Suprapubic skin (tissue), 4 donors: ENCODE measurements around the gene RASD1. TPM values are rescaled to one million over a fixed set of nuclear protein-coding genes. Genes with fewer than 3 reads are reported as not detected.
"Not testable (repeated sequence)": the region's sequence is repeated elsewhere in the genome, so short reads cannot be mapped to it uniquely, and the experiment has no call there.

ENCODE experiments used
- DNase-seq, 2 donors: peaks; one replicate each; pipeline ENCODE4 v3.0.0-alpha.2; 2019; ENCODE audit warnings: low spot score in 2 of 2
- H3K27ac ChIP-seq: fragments of 200-600 bp; sonication (generic); one replicate; pipeline ENCODE4 v1.5.1; 2019
- H3K27me3 ChIP-seq: fragments of 200-600 bp; sonication (generic); one replicate; pipeline ENCODE4 v1.5.1; 2019
- H3K36me3 ChIP-seq: fragments of 200-600 bp; sonication (generic); one replicate; pipeline ENCODE4 v1.5.1; 2019
- H3K4me1 ChIP-seq: fragments of 200-600 bp; sonication (generic); one replicate; pipeline ENCODE4 v1.5.1; 2019
- H3K4me3 ChIP-seq: fragments of 200-600 bp; sonication (generic); one replicate; pipeline ENCODE4 v1.5.1; 2019; ENCODE audit warnings: mild to moderate bottlenecking
- H3K9me3 ChIP-seq: fragments of 200-600 bp; sonication (generic); one replicate; pipeline ENCODE4 v1.5.1; 2019
- CTCF ChIP-seq, 2 donors: fragments of 200-600 bp in 1 of 2; fragments of 450-650 bp in 1 of 2; sonication (generic) in 1 of 2; IDR thresholded peaks; one replicate each; pipeline ENCODE4 v1.5.1; 2016 to 2019; ENCODE audit warnings: antibody characterized with exemption in 2 of 2, mild to moderate bottlenecking in 1 of 2, moderate library complexity in 1 of 2
- EP300 ChIP-seq: sonication (generic); formaldehyde crosslinking; IDR thresholded peaks from one replicate; pipeline ENCODE4 v1.6.1; 2017; ENCODE audit warnings: antibody characterized with exemption
- POLR2A ChIP-seq, 2 donors: fragments of 450-650 bp; IDR thresholded peaks; one replicate each; pipeline ENCODE4 v1.6.1; 2017; ENCODE audit warnings: antibody characterized with exemption in 2 of 2, mild to moderate bottlenecking in 2 of 2, moderate library complexity in 2 of 2
- POLR2AphosphoS5 ChIP-seq, 3 donors: sonication (generic); formaldehyde crosslinking; IDR thresholded peaks; one replicate each; pipeline ENCODE4 v1.6.1; 2017; ENCODE audit warnings: antibody characterized with exemption in 3 of 3
- WGBS: methylation state at CpG from one replicate; pipeline ENCODE4 v1.1.5; 2018; 5-methylcytosine and 5-hydroxymethylcytosine counted together
- total RNA-seq, 4 donors: library from RNA; depleted of rRNA; stranded (reverse); fragments of >200 nt; gene quantifications; one replicate each; pipeline ENCODE4 v1.1.0, GENCODE V29; 2016

The RASD1 gene
- total RNA-seq, 4 donors from 2014 or later, result 11.7 to 31.1 (median 21.5) TPM

GRCh38 chr17:17467016-17467415, 29.2 kb downstream of the RASD1 start:
- H3K27me3 ChIP-seq, result peaks cover 5% of the 10 kb centered on the region
- WGBS, result 63% methylated on average over 5 of the region's 5 CpGs

GRCh38 chr17:17466511-17466910, 29.7 kb downstream of the RASD1 start:
- TF ChIP-seq POLR2AphosphoS5 (IDR thresholded peaks at IDR 0.05) (no peak), POLR2A (IDR thresholded peaks at IDR 0.05) (no peak), CTCF (IDR thresholded peaks at IDR 0.05) (no peak), EP300 (no peak)
- no peak for DNase-seq

More at GRCh38 chr17:17467016-17467415, 29.2 kb downstream of the RASD1 start:
- DNase-seq, result no peak
- no peak for TF ChIP-seq POLR2A (IDR thresholded peaks at IDR 0.05)
- Histone ChIP-seq H3K4me1 (no peaks in the 10 kb centered on the region), H3K9me3 (no peaks in the 10 kb centered on the region), H3K27ac (no peak overlapping the region), H3K36me3 (no peaks in the 10 kb centered on the region), H3K4me3 (no peak overlapping the region)

GRCh38 chr17:17465878-17466277, 30.3 kb downstream of the RASD1 start:
- H3K4me1 ChIP-seq, DNase-seq, H3K36me3 ChIP-seq, H3K9me3 ChIP-seq, H3K27me3 ChIP-seq, H3K4me3 ChIP-seq, H3K27ac ChIP-seq: not testable (repeated sequence)
- 48% methylated on average over 1 of the region's 1 CpG for WGBS

More at GRCh38 chr17:17466511-17466910, 29.7 kb downstream of the RASD1 start:
- WGBS, result 61% methylated on average over 5 of the region's 5 CpGs
- Histone ChIP-seq H3K4me3 (no peak overlapping the region), H3K36me3 (no peaks in the 10 kb centered on the region), H3K27ac (no peak overlapping the region), H3K27me3 (peaks cover 5% of the 10 kb centered on the region), H3K9me3 (no peaks in the 10 kb centered on the region), H3K4me1 (no peaks in the 10 kb centered on the region)

DNA sequence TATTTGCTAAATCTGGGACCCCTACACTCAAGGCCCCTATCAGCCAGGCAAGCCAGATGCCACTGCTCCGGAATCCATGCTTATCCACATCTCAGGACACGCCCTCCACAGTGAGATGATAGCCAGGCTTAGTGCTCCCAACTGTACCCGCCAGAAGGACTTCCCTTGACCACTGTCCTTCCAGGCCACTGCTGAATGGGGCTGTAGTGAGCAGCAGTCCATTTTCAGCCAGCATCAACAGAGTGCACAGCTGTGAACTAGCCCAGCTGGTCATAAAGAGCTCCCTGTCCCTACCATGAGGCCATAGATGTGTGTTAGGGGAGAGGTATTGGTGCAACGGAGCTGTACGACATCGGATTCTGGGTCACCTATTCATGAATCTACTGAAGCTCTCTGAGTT, 32.4 kb downstream of the RASD1 start:
- no peaks in the 10 kb centered on the region for H3K27me3 ChIP-seq
- no peak for TF ChIP-seq EP300
- no peak for TF ChIP-seq CTCF (IDR thresholded peaks at IDR 0.05)
- no peak for TF ChIP-seq POLR2AphosphoS5 (IDR thresholded peaks at IDR 0.05)
- TF ChIP-seq POLR2A (IDR thresholded peaks at IDR 0.05), result no peak
- H3K4me3 ChIP-seq, result no peak overlapping the region
- no peaks in the 10 kb centered on the region for H3K4me1 ChIP-seq
- H3K27ac ChIP-seq, result no peak overlapping the region
- no peak for DNase-seq
- H3K9me3 ChIP-seq, result no peaks in the 10 kb centered on the region
- 85% methylated on average over 6 of the region's 6 CpGs for WGBS
- H3K36me3 ChIP-seq, result no peaks in the 10 kb centered on the region

- H3K27me3 ChIP-seq, result no peaks in the 10 kb centered on the region
- H3K4me1 ChIP-seq, result no peaks in the 10 kb centered on the region
- H3K27ac ChIP-seq, result no peak overlapping the region
- H3K4me3 ChIP-seq, result no peak overlapping the region
- DNase-seq, result no peak
- no peak for TF ChIP-seq POLR2A (IDR thresholded peaks at IDR 0.05)
- TF ChIP-seq POLR2AphosphoS5 (IDR thresholded peaks at IDR 0.05), result no peak
- TF ChIP-seq CTCF (IDR thresholded peaks at IDR 0.05), result no peak
- TF ChIP-seq EP300, result no peak
- H3K36me3 ChIP-seq, result no peaks in the 10 kb centered on the region
- no peaks in the 10 kb centered on the region for H3K9me3 ChIP-seq
- WGBS, result 73% methylated on average over 13 of the region's 15 CpGs
These were observed 34.0 kb downstream of the RASD1 start for GRCh38 chr17:17462048-17462824.

DNA sequence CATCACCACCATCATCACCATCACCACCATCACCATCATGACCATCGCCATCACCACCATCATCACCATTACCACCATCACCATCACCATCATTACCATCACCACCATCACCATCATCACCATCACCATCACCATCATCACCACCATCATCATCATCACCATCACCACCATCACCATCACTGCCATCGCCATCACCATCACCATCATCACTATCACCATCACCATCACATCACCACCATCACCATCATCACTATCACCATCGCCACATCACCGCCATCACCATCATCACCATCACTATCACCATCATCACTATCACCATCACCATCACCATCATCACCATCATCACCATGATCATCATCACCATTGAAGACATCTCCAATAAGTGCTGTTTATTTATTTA, 36.2 kb downstream of the RASD1 start:
- H3K4me3 ChIP-seq, result no peak overlapping the region
- no peaks in the 10 kb centered on the region for H3K4me1 ChIP-seq
- H3K9me3 ChIP-seq, result no peaks in the 10 kb centered on the region
- TF ChIP-seq POLR2A (IDR thresholded peaks at IDR 0.05) (no peak), EP300 (no peak), POLR2AphosphoS5 (IDR thresholded peaks at IDR 0.05) (no peak), CTCF (IDR thresholded peaks at IDR 0.05) (no peak)
- no peaks in the 10 kb centered on the region for H3K27me3 ChIP-seq
- H3K36me3 ChIP-seq, result no peaks in the 10 kb centered on the region
- no peak for DNase-seq
- no peak overlapping the region for H3K27ac ChIP-seq
- 92% methylated on average over 4 of the region's 4 CpGs for WGBS
